ENCODE measurements around the gene ITGA7.

DNA sequence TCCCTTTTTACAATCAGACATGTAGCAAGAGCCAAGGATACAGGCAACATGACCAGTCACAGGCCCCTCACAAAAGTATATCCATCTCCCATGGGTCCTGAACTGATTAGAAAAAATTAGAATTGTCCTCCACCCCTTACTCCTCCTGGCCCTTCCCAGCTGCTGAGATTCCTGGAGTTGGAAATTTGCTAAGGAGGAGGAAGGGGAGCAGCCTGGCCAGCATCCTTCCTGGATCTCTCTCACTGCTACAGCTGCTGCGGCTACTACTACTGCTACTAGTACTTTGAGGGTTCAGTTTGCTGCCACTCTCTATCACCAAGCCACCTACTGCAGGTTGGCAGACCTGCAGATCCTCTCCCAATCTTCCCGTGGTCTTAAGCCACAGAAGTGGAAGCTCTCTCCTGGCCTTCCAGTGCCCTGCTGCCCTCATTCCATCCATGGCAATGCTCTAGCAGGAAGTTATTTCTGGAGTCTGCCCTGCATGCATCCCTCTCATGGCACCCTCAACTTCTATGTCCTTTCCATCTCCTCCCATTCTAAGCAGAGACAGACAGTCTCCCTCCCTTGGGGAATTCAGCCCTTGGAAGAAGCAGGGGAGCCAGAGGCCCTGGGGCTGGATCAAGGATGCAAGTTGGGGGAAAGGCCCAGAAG, 1.0 kb downstream of the ITGA7 start:
- TF ChIP-seq, protein P1, sequence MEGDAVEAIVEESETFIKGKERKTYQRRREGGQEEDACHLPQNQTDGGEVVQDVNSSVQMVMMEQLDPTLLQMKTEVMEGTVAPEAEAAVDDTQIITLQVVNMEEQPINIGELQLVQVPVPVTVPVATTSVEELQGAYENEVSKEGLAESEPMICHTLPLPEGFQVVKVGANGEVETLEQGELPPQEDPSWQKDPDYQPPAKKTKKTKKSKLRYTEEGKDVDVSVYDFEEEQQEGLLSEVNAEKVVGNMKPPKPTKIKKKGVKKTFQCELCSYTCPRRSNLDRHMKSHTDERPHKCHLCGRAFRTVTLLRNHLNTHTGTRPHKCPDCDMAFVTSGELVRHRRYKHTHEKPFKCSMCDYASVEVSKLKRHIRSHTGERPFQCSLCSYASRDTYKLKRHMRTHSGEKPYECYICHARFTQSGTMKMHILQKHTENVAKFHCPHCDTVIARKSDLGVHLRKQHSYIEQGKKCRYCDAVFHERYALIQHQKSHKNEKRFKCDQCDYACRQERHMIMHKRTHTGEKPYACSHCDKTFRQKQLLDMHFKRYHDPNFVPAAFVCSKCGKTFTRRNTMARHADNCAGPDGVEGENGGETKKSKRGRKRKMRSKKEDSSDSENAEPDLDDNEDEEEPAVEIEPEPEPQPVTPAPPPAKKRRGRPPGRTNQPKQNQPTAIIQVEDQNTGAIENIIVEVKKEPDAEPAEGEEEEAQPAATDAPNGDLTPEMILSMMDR (IDR thresholded peaks at IDR 0.05) = no peak
- TF ChIP-seq TCF7L2 (IDR thresholded peaks at IDR 0.05; ENCODE audit: low read depth, low read length) = no peak

Measured in Panc1 (cell line).